DMS79 (cell line): ENCODE measurements around the gene CAPZB.
A peak's percentile ranks its signal among the peaks of the same experiment; 100 is the strongest.

Experiments
- DNase-seq: peaks from one replicate; lab custom pipeline; 2025; lab: John Stamatoyannopoulos, UW

The CAPZB gene

GRCh38 chr1:19385221-19385620, 100.1 kb downstream of the CAPZB start:
- no peak for DNase-seq

GRCh38 chr1:19384772-19385187, 100.6 kb downstream of the CAPZB start:
- DNase-seq, result no peak

GRCh38 chr1:19384113-19384512, 101.2 kb downstream of the CAPZB start:
- DNase-seq, result peak; percentile 12

DNA sequence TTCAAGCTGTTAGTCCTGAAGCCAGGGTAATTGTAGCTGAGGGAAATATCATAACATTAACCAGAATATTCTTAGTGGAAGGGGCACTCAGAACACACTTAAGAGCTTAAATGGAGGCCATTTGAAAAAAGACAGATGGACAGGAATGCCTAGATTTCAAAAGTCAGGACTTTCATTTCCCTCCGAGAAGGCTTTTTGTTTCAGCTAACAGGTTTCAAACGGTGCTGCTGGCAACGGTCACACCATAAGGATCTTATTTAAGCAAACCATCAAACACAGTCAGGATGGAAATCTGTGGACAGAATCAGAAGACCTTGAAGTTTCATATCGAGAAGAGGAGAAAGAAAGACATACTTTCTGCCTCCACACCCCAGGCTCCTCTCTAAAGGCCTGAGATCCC, 103.1 kb downstream of the CAPZB start:
- no peak for DNase-seq

DNA sequence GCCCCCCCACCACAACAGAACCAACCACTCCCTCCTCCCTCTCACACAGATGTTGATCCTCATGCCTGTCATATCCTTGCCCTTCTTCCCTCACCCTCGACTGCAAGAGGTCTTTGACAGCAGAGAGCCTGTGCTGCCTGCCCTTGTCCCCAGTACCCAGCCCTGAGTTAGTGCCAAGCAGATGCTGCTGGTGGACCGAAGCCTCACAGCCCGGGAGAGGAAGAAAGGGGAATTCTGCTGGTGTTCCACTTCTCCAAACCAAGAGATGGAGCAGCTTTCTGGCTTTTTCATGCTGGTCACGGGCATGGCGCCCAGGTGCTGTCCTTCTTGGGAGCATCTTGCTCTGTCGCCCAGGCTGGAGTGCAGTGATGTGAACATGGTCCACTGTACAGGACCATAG, 104.1 kb downstream of the CAPZB start:
- DNase-seq, result no peak

DNA sequence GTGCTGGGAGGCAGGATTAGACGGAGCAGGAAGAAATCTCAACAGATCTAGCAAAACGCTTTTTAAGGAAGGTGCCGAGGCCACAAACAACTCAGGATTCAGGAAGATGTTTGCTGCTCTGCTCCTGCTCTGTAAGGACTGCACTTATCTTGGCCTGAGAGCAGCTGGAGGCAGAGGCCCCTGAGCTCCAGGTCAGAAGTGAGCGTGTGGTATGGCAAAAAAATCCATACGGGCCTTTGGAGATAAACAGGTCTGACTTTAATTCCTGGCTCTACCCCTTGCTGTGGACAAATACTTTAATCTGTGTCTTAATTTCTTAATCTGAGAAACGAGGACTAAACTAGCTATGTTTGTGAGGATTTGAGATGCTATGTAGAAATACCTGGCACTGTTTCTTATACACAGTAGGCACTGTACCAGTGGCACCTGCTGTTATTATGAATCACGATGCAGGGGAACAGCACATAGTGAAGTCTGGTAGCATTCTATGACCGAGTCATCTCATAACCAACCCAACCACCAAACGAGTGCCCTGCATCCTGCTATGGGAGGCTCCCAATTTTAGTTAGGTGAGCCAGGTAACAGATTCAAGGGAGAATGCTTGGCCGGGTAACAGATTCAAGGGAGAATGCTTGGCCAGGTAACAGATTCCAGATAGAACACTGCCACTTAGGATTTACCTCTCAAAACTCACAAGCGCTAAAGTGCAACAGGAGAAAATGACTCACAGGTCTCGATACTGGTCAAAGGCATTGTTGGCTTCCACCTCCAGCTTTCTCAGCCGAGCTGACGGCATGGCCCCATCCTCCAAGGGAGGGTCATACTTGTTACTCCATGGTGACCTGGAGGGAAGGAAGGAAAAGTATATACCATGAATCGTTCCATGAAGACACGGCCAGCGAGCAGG, 107.3 kb downstream of the CAPZB start:
- DNase-seq, result no peak

DNA sequence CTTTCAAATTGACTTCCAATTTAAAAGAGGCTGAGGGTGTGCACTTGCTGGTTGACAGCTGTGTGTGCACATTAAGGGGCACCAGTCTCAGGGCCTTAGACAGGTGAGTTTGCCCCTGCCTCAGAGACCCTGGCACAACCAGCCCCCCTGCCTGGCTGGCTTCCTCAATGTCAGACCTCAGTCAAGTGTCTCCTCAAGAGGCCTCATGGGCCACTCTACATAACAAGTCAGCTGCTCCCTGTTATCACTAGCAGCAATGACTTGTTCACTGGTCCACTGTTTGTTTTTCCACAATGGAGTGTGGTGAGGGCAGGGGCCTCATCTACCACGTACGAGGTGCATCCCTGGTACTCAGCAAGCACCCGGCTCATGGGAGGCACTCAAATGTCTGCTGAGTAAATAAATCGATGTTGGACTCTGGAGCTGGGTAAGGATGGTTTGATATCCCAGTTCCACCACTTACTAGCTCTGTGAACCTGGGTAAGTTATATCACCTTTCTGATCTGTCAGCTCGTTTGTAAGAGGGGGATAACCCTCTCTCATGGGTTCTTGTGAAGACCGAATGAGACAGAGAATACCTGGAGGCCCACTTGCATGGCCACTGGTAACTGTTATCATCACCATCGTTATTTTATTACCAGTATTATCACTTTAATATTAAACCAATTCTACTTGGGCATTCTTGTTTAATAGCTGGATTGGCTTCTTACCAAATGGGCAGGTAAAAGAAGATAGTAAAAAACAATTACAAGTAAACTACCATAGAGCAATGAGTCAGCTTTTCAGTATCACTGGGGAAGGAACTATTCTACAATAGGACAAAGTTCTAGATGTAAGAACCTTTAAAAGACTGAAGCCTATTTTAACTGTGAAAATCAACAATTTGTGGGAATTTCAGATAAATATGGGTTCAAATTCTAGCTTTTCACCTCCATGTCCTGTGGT, 108.6 kb downstream of the CAPZB start:
- DNase-seq, result peak; percentile 22

DNA sequence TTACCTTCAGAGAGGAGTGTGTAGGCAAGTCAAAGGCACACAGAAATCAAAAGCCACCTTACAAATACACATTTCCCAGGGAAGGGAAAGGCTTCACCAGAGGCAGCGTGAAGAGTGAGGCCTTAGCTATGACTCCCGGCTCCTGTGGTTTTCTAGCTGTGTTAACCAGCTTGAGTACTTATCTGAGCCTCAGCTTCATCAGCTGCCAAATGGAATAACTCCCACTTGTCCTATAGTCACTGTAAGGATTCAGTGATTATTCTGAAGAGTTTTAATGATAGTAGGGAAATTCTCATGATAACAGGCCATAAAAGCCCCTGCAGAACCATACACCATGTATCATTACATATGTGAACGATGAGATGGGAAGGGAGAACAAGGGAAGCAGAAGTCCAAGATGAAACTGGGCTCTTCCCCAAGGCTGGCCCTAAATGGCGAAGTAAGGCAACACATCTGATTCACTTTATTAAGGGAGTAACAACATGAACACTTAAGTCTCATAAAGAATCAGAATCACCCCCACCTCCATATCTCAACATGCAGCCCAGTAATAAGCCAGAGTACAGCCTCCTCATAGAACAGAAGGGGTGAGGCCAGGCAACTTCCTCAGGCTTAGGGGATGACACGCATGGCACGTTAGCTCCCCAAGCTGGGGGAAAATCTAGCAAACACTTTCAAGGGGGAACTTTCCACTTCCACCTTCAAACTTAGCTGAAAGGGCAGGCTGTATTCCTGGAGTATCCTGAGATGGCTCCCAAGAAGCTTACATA, 109.5 kb downstream of the CAPZB start:
- no peak for DNase-seq

DNA sequence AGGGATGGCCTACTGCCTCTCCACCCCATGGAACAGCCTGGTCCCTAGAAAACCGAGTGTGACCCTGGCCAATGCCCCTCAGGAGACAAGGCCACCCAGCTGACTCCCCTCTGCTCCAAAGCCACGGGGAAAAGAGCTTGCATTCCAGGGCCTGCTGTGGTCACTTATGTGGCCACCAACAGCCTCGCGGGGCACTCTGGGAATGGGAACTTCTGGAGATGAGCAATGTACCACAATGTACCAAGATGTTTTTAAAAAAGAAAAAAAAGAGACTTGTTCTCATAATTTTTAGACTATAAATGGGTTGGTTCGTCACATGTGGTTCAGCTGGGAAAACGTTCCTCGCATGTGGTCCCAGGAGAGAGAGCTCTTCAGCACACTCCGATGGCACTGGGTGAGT, 110.4 kb downstream of the CAPZB start:
- DNase-seq, result no peak

GRCh38 chr1:19374083-19374801, 111.1 kb downstream of the CAPZB start:
- peak; percentile 12 for DNase-seq

GRCh38 chr1:19373211-19374082, 111.9 kb downstream of the CAPZB start:
- no peak for DNase-seq

DNA sequence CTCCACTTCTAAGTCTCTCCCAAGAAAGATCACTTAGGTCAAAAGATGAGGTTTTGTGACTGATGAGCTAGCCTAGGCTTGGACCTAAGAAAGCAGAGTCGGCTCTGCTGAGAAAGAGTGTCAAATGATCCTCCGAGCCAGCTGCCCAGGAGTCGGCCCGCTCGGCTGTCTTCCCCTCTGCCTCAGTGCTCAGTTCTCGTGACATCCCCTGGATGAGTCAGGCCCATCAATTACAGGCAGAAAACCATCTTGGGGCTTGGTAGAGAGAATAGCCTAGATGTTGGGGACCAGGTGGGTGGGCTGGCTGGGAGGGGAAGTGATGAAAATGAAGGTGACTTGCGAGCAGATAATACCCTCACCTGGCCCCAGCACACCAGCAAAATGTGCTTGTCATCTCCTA, 112.7 kb downstream of the CAPZB start:
- DNase-seq, result no peak

DNA sequence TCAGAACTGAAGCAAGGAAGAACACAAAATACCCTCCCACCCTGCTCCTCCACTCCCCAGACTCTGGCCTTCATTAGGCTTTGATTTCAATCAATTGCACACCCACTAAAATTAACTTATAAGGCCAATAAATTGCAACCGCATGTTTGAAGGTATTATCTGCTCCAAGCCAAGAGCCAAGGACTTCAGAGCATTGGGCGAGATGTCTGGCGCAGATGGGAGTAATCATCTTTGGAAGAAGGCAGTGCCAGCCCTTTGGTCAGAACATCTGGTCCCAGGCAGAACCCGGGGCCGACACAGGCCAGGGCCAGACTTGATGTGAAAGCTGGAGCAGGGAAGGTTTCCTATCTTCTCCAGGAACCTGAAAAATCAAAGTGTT, 113.2 kb downstream of the CAPZB start:
- no peak for DNase-seq

DNA sequence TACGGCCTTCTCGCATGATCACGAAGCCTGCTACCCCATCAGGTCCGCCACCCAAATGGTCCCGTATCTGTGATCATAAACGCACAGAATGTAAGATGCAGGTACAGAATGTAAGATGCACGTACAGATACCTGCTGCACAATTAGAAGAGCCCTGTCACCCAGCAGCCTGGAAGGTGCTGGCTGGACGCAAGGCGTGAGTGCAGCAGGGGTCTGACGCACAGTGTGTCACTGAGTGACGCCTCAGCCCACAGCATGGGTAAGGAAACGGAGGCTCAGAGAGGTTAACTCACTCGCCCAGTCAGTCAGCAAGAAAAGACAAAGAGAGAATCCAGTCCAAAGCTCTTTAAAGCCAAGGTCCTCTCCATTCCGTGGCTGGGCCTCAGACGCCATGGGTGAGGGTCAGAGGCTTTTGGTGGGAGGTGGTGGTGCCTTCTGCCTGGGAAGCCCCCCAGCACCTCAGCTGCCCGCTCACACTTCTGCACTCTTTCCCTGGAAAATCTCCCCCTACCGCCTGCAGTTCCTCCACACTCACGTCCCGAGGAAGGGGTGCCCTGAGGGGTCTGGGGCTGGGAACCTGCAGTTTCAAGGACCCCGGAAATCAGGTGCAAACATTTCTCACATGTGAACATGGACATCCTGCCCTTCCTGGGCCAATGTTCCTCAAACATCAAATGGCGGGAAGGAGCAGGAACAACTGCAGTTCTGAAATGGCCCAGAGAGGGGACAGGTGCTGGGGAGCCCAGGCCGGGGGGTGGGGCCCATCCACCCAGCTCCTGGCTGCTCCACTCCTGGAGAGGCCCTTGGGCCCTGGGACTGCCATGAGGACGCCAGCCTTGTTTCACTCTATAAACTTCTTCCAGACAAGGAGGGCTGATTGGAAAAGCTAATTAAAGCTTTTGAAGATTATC, 113.9 kb downstream of the CAPZB start:
- no peak for DNase-seq

- no peak for DNase-seq
These were observed 114.7 kb downstream of the CAPZB start for GRCh38 chr1:19370453-19371170.

GRCh38 chr1:19369396-19370090, 115.8 kb downstream of the CAPZB start:
- DNase-seq, result peak; percentile 74

GRCh38 chr1:19368964-19369363, 116.4 kb downstream of the CAPZB start:
- no peak for DNase-seq

GRCh38 chr1:19368050-19368449, 117.3 kb downstream of the CAPZB start:
- no peak for DNase-seq
